ENCODE measurements around the gene ZNF468.
"Not testable (repeated sequence)": the region's sequence is repeated elsewhere in the genome, so short reads cannot be mapped to it uniquely, and the experiment has no call there.

GRCh38 chr19:52833541-52833940 is 23.9 kb downstream of the ZNF468 start:
- TF ChIP-seq CTCF (IDR thresholded peaks at IDR 0.05; ENCODE audit: low read length); EZH2phosphoT487 (IDR thresholded peaks at IDR 0.05; ENCODE audit: low read length); EZH2 (optimal IDR thresholded peaks at IDR 0.05; ENCODE audit: low read depth, low read length): not testable (repeated sequence)

Measured in MM.1S (cell line).